Jurkat, Clone E6-1 (cell line): ENCODE results near the gene UNC5A.

Experiments used
- DNase-seq: peaks from one replicate; pipeline ENCODE4 v3.0.0-alpha.2; 2011; ENCODE audit warnings: low read depth, low spot score
- H3K4me3 ChIP-seq: 2 replicates; pipeline ENCODE4 v1.5.1; 2011; ENCODE audit warnings: mild to moderate bottlenecking, low read length, control low read depth, moderate library complexity

Gene UNC5A

GRCh38 chr5:176832162-176832561 lies 21.8 kb downstream of the UNC5A start:
- DNase-seq = no peak
- no peak overlapping the region for H3K4me3 ChIP-seq

- no peak for DNase-seq
- no peak overlapping the region for H3K4me3 ChIP-seq
These were observed 22.9 kb downstream of the UNC5A start for GRCh38 chr5:176833286-176833685.

DNA sequence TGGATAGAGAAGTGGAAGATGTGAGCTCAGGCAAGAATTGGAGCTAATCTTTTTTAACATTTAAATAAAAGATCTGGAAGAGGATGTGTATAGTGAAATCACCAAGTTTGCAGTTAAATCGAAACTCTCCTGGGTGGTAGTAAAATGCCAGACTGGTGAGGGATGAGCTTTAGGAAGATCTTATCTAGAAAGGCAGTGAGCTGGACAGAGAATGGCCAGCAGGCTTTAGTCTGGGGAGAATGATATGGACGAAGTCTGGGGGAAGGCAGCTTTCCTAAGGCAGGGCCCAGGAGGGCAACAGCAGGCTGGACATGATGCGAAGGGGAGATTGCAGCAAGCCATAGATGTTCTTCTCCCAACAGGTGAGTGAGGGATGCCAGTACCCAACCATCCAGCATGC lies 25.6 kb downstream of the UNC5A start:
- no peak overlapping the region for H3K4me3 ChIP-seq
- no peak for DNase-seq

GRCh38 chr5:176836811-176837706 lies 26.7 kb downstream of the UNC5A start:
- no peak for DNase-seq
- H3K4me3 ChIP-seq = no peak overlapping the region

DNA sequence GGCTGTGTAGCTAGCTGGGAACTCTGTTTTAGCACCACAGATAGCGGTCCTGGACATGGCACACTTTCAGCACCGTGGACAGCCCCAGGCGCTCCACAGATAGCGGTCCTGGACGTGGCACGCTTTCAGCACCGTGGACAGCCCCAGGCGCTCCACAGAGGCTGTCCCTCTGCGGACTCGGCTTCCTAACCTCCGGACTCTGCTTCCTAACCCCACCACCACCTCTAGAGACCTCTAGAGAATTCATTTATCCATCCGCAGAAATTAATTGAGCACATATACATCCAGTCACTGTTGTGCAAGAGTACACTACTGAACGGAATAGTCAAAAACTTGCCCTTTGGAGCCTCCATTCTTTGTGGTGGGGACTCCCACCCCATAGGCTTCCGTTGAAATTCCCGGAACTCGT lies 27.4 kb downstream of the UNC5A start:
- peak; percentile 73 for DNase-seq
- H3K4me3 ChIP-seq = no peak overlapping the region

DNA sequence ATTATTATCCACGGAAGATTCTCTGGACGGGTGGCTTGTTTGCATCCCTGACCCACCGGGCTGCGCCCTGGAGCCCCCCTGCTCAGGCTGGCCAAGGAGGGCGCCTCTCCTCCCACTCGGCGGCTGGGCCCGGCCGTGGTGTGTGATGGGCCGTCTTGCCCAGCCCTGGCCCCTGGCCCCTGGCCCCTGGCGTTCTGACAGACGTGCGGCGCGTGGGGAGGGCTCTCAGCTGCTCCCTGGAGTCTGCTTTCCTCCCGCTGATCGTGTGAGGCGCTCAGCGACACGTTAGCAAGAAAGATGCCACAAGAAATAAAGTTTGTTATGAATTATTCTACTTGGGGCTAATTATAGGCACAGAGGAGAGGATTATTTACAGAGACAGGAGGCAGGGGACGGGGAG lies 33.3 kb downstream of the UNC5A start:
- no peak overlapping the region for H3K4me3 ChIP-seq
- DNase-seq = no peak

DNA sequence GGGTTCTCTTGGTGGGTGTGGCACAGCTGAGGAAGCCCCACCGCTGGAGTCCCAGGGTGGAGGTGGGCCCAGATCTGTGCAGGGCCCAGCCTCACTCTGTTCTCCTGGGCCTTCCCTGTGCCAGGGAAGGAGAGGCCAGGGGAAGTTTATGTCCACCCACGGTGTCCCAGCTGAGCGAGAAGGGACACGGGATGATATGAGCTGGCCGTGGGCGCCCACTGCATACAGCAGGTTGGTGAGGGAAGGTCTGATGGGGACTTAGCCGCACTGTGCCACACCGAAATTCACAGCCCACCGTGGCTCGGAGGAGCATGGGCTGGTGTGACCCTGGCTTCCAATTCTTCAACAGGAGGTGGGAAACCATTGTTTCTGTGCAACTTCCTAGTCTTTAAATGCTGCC lies 33.9 kb downstream of the UNC5A start:
- H3K4me3 ChIP-seq = no peak overlapping the region
- DNase-seq = no peak

- no peak overlapping the region for H3K4me3 ChIP-seq
These were observed 34.5 kb downstream of the UNC5A start for GRCh38 chr5:176844706-176845391.

DNA sequence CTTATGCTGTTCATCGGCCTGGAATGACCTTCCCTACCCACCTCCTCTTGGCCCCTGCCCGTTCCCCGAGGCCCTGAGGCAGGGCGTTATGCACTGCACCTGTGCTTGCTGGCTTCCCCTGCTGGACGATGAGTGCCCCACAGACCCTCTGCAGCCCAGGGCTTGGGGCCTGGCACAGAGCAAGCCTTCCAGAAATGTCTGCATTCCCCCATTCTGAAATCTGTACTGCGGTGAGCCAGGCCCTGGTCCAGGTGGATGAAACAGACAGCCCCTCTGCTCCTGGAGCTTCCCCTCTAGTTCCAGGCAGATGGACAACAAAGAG lies 35.0 kb downstream of the UNC5A start:
- no peak for DNase-seq
- no peak overlapping the region for H3K4me3 ChIP-seq

More at GRCh38 chr5:176844706-176845391, 34.5 kb downstream of the UNC5A start:
- no peak for DNase-seq

GRCh38 chr5:176846335-176847140 lies 36.2 kb downstream of the UNC5A start:
- no peak for DNase-seq
- H3K4me3 ChIP-seq = no peak overlapping the region

- DNase-seq = no peak
- no peak overlapping the region for H3K4me3 ChIP-seq
These were observed 36.8 kb downstream of the UNC5A start for GRCh38 chr5:176847148-176847547.

DNA sequence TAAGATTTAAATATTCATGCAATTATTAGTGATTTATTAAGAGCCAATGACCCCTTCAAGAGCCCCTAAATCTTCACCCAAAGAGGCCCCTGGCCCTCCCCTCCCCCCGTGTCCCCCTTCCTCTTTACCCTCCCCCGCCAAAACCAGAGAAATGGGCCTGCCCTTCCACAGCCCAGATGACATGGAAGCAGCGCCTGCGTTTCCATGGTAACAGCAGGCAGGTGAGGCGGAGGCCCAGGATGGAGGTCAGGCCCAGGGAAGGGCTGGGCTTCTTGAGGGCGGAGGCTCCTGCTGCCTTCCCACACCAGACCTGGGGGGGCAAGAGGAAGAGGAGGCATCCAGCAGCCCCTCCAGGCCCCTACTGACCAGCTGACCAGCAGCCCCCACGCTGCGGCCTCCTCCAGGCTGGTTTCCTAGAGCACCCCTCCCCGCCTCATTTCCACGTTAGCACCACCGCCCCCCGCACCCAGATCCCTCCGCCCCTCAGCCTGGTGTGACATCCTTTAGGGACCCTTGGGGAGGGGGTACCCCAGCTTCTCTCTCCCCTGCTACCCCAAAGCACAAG lies 37.4 kb downstream of the UNC5A start:
- no peak for DNase-seq
- H3K4me3 ChIP-seq = no peak overlapping the region

DNA sequence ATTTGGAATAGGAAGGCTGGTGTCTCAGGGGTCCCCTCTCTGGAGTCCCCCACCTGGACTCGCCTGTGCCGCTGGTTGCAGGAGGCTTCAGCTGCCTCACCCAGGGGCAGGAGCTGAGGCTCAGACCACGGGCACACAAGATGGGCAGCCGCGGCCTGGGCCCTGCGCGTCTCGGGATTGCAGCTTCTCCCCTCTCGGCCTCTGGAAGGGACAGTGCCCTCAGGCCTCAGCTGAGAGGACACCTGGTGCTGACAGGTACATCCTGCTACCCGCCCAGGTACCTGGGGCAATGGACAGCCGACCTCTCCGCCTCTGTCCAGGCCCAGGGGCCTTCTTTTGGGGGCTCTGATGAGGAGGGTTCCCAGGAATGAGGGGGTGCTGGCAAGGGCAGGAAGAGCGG lies 38.3 kb downstream of the UNC5A start:
- H3K4me3 ChIP-seq = no peak overlapping the region
- DNase-seq = no peak

DNA sequence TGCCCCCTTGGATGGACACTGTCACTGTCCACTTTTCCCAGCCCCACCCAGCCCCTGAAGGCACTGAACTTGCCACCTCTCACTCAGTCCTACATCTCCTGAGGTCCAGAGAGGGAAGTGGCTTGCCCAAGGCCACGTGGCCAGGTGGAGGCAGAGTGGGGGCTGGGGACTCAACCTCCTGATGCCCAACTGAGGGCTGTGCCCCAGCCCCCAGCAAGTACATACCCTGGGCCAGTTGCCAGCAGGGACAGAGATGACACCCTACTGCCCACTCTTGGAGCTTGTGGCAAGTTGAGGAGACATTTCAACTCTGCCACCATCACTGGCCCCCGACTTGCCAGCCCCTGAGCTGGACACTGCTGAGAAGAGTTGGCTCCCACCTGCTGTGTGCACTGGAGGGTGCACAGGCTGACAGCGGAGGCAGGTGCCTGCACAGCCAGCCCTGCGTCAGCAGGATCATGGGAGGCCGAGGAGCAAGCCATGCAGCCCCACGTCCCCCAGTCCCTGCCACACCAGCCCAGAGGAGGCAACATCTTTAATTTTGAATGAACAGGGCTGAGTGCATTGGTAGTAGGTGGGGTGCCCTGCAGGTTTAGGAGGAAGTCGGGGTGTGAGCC lies 39.4 kb downstream of the UNC5A start:
- H3K4me3 ChIP-seq = no peak overlapping the region
- no peak for DNase-seq

DNA sequence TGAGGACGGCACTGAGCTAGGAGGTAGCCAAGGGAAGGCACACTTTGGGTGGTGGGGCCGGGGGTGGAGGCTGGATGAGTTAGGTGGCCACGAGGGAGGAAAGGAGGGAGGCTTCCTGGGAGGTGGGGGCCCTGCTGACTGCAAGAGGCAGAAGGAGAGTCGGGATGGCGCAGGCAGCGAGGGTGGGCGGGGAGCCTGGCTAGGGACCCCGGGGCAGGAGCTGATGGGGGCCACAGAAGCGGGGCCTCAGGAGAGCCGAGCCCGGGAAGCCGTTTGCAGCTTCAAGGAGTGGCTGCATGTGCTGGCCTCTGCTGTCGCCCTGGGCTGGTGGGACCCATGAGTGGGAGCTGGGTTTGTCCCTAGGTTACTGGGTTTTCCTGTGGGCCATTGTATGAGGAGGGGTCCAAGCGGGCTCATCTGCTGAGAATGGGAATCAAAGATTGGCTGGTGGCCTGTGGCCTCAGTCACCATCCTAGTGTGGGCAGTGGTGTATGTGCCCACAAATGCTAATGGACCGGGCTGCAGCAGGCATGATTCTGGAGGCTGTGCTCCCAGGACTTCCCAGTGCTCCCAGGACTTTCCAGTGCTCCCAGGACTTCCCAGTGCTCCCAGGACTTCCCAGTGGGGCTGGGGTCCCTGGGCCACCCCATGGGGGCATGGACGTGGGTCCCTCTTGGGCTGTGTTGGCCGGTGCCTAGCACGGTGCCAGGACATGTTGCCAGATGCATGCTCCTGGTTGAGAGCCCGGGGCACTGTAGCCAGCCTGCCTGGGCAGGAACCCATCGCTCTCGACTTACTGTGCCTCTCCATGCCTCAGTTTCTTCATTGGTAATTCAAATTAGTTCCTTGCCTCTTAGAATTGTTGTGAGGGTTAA lies 40.2 kb downstream of the UNC5A start:
- no peak overlapping the region for H3K4me3 ChIP-seq
- DNase-seq = no peak

GRCh38 chr5:176851380-176851779 lies 41.0 kb downstream of the UNC5A start:
- DNase-seq = no peak

GRCh38 chr5:176851871-176852658 lies 41.7 kb downstream of the UNC5A start:
- DNase-seq = no peak
- H3K4me3 ChIP-seq = no peak overlapping the region

More at GRCh38 chr5:176851380-176851779, 41.0 kb downstream of the UNC5A start:
- H3K4me3 ChIP-seq = no peak overlapping the region
